SK-N-SH (cell line): Measurements from ENCODE around the gene UBC. TPM values are rescaled to one million over a fixed set of nuclear protein-coding genes. Genes with fewer than 3 reads are reported as not detected.

Source experiments
- CTCF ChIA-PET: fragments of 300-600, 350-600 bp; formaldehyde crosslinking; extraction: SDS; loops from one replicate; lab custom pipeline; 2021; lab: Yijun Ruan, JAX
- POLR2A ChIA-PET: fragments of 350-600 bp; sonication (Branson Sonifier 250); formaldehyde crosslinking; extraction: SDS; loops from one replicate; lab custom pipeline; 2020; ENCODE audit warnings: antibody characterized with exemption, inconsistent platforms; lab: Yijun Ruan, JAX
- DNase-seq: peaks from one replicate; pipeline ENCODE4 v3.0.0; 2012
- H2AFZ ChIP-seq: fragments of 200-600 bp; sonication (generic); 2 replicates; pipeline ENCODE4 v1.8.1; 2016; ENCODE audit warnings: antibody characterized with exemption, mild to moderate bottlenecking, low read depth
- H3F3A ChIP-seq: fragments of 200-600 bp; sonication (generic); replicated peaks from 2 replicates; pipeline ENCODE3; 2016; ENCODE audit warnings: antibody characterized with exemption, mild to moderate bottlenecking; ENCODE audit not compliant: insufficient read depth
- H3K27ac ChIP-seq, 2 experiments: fragments of 200-500 bp in 1 of 2; fragments of 200-600 bp in 1 of 2; sonication (Bioruptor generic) in 1 of 2; sonication (generic), shearing (Covaris generic) in 1 of 2; 2 replicates each; pipeline versions ENCODE4 v1.5.1 to v1.6.1; 2014 to 2016; ENCODE audit warnings: low read depth in 2 of 2, inconsistent platforms in 1 of 2, low read length in 1 of 2, mild to moderate bottlenecking in 1 of 2, mixed read lengths in 1 of 2
- H3K27me3 ChIP-seq: fragments of 200-600 bp; sonication (generic), shearing (Covaris generic); 2 replicates; pipeline ENCODE4 v1.6.1; 2016; ENCODE audit warnings: mixed run types; ENCODE audit not compliant: insufficient read depth
- H3K36me3 ChIP-seq, 2 experiments: fragments of 200-500 bp in 1 of 2; fragments of 200-600 bp in 1 of 2; sonication (Bioruptor generic) in 1 of 2; sonication (generic) in 1 of 2; replicated peaks in 1 of 2; 2 replicates each; pipeline versions ENCODE3 to v1.5.1; 2014 to 2016; ENCODE audit warnings: low read length in 1 of 2, mild to moderate bottlenecking in 1 of 2; ENCODE audit not compliant: insufficient read depth in 2 of 2, control insufficient read depth in 1 of 2
- H3K4me1 ChIP-seq, 2 experiments: fragments of 200-500 bp in 1 of 2; fragments of 200-600 bp in 1 of 2; sonication (Bioruptor generic) in 1 of 2; sonication (generic), shearing (Covaris generic) in 1 of 2; 2 replicates each; pipeline versions ENCODE4 v1.5.1 to v1.6.1; 2014 to 2016; ENCODE audit warnings: low read depth in 1 of 2, low read length in 1 of 2, mixed run types in 1 of 2; ENCODE audit not compliant: insufficient read depth in 2 of 2, control insufficient read depth in 1 of 2
- H3K4me2 ChIP-seq: fragments of 200-600 bp; sonication (generic), shearing (Covaris generic); 2 replicates; pipeline ENCODE4 v1.6.1; 2017; ENCODE audit warnings: mixed run types
- H3K4me3 ChIP-seq, 2 experiments: fragments of 200-500 bp in 1 of 2; fragments of 200-600 bp in 1 of 2; sonication (Bioruptor generic) in 1 of 2; sonication (generic), shearing (Covaris generic) in 1 of 2; 2 replicates each; pipeline versions ENCODE4 v1.5.1 to v1.8.1; 2014 to 2016; ENCODE audit warnings: low read depth in 2 of 2, inconsistent platforms in 1 of 2, low read length in 1 of 2, mild to moderate bottlenecking in 1 of 2, mixed read lengths in 1 of 2, moderate library complexity in 1 of 2
- H3K79me2 ChIP-seq: fragments of 200-600 bp; sonication (generic); 2 replicates; pipeline ENCODE4 v1.8.1; 2017; ENCODE audit warnings: mild to moderate bottlenecking; ENCODE audit not compliant: insufficient read depth
- H3K9ac ChIP-seq: fragments of 200-600 bp; sonication (generic); 2 replicates; pipeline ENCODE4 v1.6.1; 2017; ENCODE audit warnings: mixed run types
- H3K9me2 ChIP-seq: fragments of 200-600 bp; sonication (generic); 2 replicates; pipeline ENCODE4 v1.6.1; 2017; ENCODE audit warnings: mixed run types
- H3K9me3 ChIP-seq: fragments of 200-600 bp; sonication (generic); 2 replicates; pipeline ENCODE4 v1.6.1; 2017; ENCODE audit warnings: mixed run types, mild to moderate bottlenecking, moderate library complexity
- H4K20me1 ChIP-seq: fragments of 200-600 bp; sonication (generic); 2 replicates; pipeline ENCODE4 v1.6.1; 2017; ENCODE audit warnings: mild to moderate bottlenecking, mixed run types; ENCODE audit not compliant: insufficient read depth
- RCOR1 ChIP-seq: fragments of 150-350 bp; IDR thresholded peaks from 2 replicates; pipeline ENCODE4 v1.6.1; 2017; ENCODE audit warnings: antibody characterized with exemption, low read length
- SIN3A ChIP-seq: IDR thresholded peaks from 2 replicates; pipeline ENCODE4 v1.6.1; 2012; ENCODE audit warnings: low read depth, mild to moderate bottlenecking, low read length, moderate library complexity, borderline replicate concordance
- WGBS: methylation state at CpG from one replicate; pipeline ENCODE4 v1.1.6; 2017; ENCODE audit warnings: low lambda C conversion rate; 5-methylcytosine and 5-hydroxymethylcytosine counted together
- polyA plus RNA-seq, 3 experiments: library from polyadenylated mRNA; depleted of rRNA; stranded (reverse); fragments of >200 nt; gene quantifications; 2 replicates each; pipeline ENCODE4 v1.2.3, GENCODE V29; 2012
- TF ChIP-seq, protein P1 (sequence below): IDR thresholded peaks from 2 replicates; pipeline ENCODE4 v1.6.1; 2012; ENCODE audit warnings: mild to moderate bottlenecking, low read depth, low read length, moderate library complexity
- TF ChIP-seq, protein P2 (sequence below): IDR thresholded peaks from 2 replicates; pipeline ENCODE4; 2012
- TF ChIP-seq, protein P3 (sequence below): IDR thresholded peaks from 2 replicates; pipeline ENCODE4 v1.4.0; 2012; ENCODE audit warnings: low read depth, borderline replicate concordance

Gene UBC
- polyA plus RNA-seq, 1 of the 3 experiments (the other 2 are of a cell fraction): 1,327 TPM

DNA sequence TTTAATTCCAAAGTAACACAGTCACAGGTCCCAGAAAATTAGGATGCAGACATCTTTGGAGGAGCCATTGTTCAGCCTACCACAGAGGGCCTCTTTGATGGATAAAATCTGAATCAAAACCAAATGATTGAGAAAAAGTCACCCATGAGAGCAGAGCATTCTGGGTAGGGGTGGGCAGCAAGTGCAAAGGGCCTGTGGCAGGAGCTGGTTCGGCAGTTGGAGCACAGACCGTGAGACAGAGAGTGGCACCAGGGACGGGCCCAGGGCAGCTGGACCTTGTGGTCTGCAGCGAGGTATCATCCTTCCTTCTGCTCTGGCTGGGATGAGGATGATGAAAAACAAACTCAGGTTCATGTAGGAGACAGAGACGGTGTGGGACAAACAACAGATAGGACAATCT is 18.0 kb downstream of the UBC start (continued):
- TF ChIP-seq, protein P1, sequence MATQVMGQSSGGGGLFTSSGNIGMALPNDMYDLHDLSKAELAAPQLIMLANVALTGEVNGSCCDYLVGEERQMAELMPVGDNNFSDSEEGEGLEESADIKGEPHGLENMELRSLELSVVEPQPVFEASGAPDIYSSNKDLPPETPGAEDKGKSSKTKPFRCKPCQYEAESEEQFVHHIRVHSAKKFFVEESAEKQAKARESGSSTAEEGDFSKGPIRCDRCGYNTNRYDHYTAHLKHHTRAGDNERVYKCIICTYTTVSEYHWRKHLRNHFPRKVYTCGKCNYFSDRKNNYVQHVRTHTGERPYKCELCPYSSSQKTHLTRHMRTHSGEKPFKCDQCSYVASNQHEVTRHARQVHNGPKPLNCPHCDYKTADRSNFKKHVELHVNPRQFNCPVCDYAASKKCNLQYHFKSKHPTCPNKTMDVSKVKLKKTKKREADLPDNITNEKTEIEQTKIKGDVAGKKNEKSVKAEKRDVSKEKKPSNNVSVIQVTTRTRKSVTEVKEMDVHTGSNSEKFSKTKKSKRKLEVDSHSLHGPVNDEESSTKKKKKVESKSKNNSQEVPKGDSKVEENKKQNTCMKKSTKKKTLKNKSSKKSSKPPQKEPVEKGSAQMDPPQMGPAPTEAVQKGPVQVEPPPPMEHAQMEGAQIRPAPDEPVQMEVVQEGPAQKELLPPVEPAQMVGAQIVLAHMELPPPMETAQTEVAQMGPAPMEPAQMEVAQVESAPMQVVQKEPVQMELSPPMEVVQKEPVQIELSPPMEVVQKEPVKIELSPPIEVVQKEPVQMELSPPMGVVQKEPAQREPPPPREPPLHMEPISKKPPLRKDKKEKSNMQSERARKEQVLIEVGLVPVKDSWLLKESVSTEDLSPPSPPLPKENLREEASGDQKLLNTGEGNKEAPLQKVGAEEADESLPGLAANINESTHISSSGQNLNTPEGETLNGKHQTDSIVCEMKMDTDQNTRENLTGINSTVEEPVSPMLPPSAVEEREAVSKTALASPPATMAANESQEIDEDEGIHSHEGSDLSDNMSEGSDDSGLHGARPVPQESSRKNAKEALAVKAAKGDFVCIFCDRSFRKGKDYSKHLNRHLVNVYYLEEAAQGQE: no peak

DNA sequence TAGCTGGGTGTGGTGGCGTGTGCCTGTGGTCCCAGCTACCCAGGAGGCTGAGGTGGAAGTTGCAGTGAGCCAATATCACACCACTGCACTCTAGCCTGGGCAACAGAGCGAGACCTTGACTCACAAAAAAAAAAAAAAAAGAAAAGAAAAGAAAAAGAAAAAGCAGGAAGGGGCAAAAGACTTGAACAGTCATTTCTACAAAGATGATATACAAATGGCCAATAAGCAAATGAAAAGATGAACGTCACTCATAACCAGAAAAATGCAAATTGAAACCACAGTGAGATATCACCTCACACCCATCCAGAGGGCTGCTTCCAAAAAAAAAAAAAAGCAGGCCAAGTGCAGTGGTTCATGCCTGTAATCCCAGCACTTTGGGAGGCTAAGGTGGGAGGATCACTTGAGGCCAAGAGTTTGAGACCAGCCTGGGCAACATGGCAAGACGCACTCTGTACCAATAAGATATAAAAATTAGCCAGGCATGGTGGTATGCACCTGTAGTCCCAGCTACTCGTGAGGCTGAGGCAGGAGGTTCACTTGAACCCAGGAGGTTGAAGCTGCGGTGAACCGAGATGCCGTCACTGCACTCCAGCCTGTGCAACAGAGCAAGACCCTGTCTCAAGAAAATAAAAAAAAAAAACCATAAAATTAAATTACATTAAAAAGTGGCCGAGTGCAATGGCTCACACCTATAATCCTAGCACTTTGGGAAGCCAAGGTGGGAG is 20.5 kb downstream of the UBC start:
- ChIA-PET POLR2A (no interaction called here), CTCF (interaction anchor here (3.5 to 4.1 kb wide), 2 partner anchors 12 kb away, joined by 14 to 17 read pairs; no protein-coding TSS in a partner anchor)
- no peak for DNase-seq

More for the DNA sequence above, 20.5 kb downstream of the UBC start:
- Histone ChIP-seq H3K9me2 (no peaks in the 10 kb centered on the region), H4K20me1 (no peaks in the 10 kb centered on the region), H3K79me2 (no peaks in the 10 kb centered on the region), H3K9ac (no peak overlapping the region), H3K27ac (no peak overlapping the region), H3K4me1 (peaks cover 0 to 6% of the 10 kb centered on the region in 2 experiments; a peak in 1 of 4 replicates), H3F3A (no peaks in the 10 kb centered on the region), H3K9me3 (no peaks in the 10 kb centered on the region), H3K36me3 (no peaks in the 10 kb centered on the region), H3K4me3 (no peak overlapping the region), H3K27me3 (no peaks in the 10 kb centered on the region)
- 86% methylated on average over 9 of the region's 9 CpGs for WGBS
- TF ChIP-seq, protein P2, sequence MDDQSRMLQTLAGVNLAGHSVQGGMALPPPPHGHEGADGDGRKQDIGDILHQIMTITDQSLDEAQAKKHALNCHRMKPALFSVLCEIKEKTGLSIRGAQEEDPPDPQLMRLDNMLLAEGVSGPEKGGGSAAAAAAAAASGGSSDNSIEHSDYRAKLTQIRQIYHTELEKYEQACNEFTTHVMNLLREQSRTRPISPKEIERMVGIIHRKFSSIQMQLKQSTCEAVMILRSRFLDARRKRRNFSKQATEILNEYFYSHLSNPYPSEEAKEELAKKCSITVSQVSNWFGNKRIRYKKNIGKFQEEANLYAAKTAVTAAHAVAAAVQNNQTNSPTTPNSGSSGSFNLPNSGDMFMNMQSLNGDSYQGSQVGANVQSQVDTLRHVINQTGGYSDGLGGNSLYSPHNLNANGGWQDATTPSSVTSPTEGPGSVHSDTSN: no peak
- TF ChIP-seq, protein P3, sequence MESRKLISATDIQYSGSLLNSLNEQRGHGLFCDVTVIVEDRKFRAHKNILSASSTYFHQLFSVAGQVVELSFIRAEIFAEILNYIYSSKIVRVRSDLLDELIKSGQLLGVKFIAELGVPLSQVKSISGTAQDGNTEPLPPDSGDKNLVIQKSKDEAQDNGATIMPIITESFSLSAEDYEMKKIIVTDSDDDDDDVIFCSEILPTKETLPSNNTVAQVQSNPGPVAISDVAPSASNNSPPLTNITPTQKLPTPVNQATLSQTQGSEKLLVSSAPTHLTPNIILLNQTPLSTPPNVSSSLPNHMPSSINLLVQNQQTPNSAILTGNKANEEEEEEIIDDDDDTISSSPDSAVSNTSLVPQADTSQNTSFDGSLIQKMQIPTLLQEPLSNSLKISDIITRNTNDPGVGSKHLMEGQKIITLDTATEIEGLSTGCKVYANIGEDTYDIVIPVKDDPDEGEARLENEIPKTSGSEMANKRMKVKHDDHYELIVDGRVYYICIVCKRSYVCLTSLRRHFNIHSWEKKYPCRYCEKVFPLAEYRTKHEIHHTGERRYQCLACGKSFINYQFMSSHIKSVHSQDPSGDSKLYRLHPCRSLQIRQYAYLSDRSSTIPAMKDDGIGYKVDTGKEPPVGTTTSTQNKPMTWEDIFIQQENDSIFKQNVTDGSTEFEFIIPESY: no peak
- TF ChIP-seq SIN3A: no peak
- no peak for TF ChIP-seq RCOR1
- TF ChIP-seq, all 33 proteins: peak for 0
- Histone ChIP-seq H2AFZ (no peak overlapping the region), H3K4me2 (no peak overlapping the region)
